Activated CD4-positive, alpha-beta T cell treated with anti-CD3 and anti-CD28 coated beads, Interleukin-2, Interleukin-6, amounts not matched to agents 100 ng/mL and 50 ng/mL, durations not matched to agents 16 hours and 8 hours (primary cell): ENCODE results near the gene PRSS33.

Experiments used
- DNase-seq: peaks from one replicate; pipeline ENCODE4 v3.0.0-alpha.2; 2020

PRSS33 gene

DNA sequence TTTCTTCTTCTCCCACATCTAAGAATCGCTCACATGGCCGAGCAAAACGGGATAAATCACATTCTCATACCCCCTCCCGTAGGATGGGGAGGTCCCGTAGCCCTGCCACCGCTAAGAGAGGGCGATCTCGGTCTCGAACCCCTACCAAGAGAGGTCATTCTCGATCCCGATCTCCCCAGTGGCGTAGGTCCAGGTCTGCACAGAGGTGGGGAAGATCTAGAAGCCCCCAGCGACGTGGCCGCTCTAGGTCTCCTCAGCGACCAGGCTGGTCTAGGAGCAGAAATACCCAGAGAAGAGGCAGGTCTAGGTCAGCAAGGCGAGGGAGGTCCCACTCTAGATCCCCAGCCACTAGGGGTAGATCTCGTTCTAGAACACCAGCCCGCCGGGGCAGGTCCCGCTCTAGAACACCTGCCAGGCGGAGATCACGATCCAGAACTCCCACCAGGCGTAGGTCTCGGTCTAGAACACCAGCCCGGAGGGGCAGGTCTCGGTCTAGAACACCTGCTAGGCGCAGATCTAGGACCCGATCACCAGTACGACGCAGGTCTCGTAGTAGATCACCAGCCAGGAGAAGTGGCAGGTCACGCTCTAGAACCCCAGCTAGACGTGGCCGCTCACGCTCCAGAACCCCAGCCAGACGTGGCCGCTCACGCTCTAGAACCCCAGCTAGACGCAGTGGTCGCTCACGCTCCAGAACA is 25.3 kb downstream of the PRSS33 start:
- DNase-seq, result no peak

DNA sequence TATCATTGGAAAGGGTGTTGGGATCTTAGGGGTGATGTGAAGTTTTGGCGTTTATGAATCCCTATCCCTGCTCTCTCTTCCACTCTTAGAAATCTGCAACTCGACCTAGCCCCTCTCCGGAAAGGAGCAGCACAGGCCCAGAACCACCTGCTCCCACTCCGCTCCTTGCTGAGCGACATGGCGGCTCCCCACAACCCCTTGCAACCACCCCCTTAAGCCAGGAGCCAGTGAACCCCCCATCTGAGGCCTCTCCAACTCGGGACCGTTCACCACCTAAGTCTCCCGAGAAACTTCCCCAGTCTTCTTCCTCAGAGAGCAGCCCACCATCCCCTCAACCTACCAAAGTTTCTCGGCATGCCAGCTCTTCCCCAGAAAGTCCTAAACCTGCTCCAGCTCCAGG is 25.9 kb downstream of the PRSS33 start:
- no peak for DNase-seq

DNA sequence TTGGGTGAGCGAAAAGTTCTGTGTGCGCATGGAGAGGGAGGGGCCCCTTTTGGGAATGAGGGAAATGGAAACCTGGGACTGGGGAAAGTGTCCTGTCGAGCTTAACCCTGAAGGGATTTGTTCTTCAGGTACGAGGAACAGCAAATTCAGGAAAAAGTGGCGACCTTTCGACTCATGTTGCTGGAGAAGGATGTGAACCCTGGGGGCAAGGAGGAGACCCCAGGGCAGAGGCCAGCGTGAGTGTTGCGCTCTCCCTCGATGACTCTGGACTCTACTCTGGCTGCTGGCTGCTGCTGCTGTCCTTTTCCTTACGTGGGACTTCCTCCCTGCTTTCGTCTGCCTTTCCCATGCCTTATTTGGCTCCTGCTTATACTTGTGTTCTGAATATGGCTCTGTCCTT is 30.0 kb downstream of the PRSS33 start:
- no peak for DNase-seq

DNA sequence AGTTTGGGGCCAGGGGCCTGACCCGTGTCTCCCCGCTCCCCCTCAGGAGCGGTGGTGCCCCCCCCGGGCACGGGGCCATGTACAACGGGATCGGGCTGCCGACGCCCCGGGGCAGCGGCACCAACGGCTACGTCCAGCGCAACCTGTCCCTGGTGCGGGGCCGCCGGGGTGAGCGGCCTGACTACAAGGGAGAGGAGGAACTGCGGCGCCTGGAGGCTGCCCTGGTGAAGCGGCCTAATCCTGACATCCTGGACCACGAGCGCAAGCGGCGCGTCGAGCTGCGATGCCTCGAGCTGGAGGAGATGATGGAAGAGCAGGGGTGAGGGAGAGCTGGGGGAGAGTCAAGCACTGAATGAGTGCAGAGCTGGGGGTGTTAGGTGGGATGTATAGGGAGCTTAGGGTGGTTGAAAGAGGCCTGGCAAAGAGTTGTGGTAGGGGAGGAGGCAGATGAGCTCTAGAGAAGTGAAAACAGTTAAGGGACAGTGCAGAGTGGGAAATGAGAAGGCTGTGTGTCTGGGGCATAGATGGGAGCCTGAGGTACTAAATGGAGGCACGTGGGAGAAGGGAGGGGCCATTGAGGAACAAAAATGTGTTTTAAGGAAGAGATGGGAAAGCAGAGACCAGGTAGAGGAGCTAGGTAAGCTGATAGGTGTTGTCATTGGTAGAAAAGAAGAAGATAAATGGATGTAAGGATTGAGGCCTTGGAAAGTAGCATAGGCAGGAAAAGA is 30.9 kb downstream of the PRSS33 start:
- no peak for DNase-seq

GRCh38 chr16:2755158-2755557 is 32.2 kb downstream of the PRSS33 start:
- DNase-seq, result no peak

GRCh38 chr16:2753733-2754020 is 33.7 kb downstream of the PRSS33 start:
- DNase-seq, result no peak

- DNase-seq, result peak; percentile 83
These were observed 34.3 kb downstream of the PRSS33 start for GRCh38 chr16:2752850-2753732.

GRCh38 chr16:2752035-2752849 is 35.1 kb downstream of the PRSS33 start, which contains the start of gene SRRM2:
Gene SRRM2 (plus strand): TSS chr16:2752638. CDS start chr16:2756365, 3,727 bp downstream.
- DNase-seq, result peak; percentile 97

DNA sequence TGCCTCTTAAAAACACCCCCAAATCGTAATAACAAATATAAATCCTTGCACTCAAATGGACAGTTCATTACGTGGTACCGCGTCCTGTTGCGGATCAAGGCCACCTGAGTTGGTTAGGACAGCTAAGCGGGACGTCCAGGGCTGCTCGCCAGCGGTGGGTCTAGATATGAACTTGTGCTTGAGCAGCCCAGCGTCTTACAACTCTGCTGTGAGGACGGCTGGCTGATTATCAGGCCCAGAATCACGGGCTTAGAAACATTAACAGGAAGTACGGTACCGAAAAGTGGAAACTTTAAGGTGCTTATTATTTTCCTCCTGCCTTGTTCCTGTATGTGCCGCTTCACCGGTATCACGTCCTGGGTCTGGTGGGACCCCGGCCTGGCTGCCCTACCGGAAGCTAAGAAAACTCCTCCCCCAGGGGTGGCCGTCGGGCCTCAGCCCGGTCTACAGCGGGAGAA is 35.8 kb downstream of the PRSS33 start:
- DNase-seq, result no peak

DNA sequence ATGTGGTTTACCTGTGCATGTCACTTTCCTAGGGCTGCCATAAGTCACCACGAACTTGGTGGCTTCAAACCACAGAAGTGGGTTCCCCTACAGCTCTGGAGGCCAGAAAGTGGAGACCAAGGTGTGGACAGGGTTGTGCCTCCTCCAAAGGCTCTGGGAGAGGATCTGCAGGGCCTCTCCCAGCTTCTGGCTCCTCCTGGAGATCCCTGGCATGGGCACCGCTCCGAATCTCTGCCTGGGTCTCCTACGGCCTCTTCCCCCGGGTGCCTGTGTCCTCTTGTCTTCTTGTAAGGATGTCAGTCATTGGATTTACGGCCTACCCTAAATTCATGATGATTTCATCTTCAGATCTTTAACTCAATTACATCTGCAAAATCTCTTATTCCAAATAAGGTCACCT is 37.4 kb downstream of the PRSS33 start:
- DNase-seq, result no peak

DNA sequence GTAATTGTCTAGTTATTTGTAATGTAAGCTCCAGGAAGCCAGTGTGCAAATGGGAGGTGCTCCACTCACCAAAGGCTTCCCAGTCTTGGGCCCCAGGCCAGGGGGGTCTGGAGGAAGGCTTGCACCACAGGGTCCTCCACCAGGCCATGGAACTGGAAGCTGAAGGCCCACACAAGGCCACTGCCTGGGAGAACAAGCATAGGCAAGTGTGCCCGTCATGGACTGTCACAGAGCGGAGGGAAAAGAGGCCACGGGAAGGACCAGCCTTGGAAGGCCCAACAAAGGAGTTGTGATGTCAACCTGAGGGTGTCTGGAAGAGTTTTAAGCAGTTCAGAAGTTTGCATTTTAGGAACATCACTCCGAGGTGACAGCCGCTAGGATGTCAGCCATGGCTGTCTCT is 37.9 kb downstream of the PRSS33 start:
- no peak for DNase-seq

GRCh38 chr16:2748757-2749455 is 38.5 kb downstream of the PRSS33 start:
- DNase-seq, result no peak

DNA sequence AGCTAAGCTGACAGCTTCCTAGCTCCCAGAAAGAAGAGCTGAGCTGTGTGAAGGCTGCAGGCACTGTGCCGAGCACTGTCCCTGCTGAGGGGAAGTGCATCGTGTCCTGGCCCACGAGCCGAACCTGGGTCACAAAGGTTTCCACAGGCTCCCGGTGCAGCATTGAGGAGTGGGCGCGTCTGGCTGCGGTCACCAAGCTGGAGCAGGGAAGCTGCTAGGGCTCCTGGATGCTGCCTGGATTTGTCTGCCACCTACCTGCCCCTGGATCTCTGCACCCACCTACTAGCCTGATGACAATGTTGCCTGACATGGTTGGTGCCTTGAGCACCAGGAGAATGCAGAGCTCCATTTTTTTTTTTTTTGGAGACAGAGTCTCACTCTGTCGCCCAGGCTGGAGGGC is 41.4 kb downstream of the PRSS33 start:
- no peak for DNase-seq

DNA sequence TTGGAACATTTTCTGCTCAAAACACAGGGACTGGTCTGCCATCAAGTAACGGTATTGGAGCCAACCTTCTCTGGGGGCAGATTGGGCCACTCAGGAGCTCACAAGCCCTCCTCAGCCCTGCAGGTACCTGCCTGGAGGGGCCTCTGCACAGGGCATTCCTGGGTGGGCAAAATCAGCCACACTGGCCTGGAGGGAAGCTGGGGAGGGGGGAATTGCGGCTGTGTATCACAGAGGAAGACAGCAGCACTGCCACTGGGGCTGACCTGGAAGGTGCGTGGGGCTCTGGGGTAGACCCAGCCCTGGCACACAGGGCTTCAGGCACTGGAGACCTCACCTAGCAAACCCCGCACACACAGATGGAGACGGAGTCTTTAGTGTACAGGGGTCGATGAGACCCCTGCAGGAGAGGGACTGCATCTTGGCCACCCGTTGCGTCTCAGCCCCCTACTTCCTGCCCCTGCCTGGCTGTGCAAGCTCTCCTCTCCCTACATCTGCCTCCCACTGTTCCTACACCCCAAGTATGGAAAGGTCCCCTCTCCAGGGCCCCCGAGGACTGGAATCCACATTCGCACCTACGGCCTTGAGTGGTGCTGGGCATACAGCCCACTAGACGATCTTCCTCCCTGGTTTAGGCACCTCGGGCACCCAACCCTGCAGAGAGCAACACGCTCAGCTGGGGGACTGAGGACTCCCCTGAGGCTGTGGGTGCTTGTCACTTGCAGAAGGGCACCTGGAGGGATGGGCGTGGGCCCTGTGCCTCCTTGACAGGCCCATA is 42.1 kb downstream of the PRSS33 start:
- no peak for DNase-seq

GRCh38 chr16:2744711-2745110 is 42.6 kb downstream of the PRSS33 start:
- no peak for DNase-seq

DNA sequence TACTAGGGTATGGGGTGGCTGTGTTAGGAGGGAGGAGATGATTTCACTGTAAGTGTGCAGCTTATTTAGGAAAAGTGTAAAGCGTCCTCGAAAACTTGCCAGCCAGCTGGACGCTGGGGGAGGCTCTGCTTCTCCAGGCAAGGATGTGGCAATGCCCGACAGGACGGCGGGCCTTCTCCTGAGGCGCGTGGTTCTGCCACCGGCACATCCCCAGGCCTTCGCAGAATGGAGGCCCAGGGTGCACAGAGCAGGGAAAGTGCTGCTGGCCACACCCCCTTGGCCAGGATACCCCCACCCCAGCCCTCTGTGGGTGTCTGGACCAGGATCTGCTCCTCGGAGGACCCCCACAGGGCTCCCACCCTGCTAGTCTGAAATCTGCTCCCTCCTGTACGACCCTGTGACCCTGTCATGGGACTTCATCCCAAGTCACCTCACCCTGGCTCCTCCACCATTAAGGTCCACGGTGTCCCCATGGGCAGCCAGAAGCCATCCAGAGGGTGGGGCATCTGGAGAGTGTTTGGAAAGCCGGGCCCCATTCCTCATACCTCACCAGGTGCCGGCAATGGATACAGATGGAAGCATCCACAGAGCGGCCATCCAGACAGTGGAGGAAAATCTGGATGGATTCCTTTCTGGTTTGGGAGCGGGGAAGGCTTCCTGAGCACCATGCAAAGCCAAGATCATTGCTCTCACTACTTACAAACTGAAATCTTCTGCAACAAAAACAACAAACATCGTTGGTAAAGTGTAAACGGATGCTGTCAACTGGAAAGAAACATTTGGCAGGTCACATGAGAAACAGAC is 44.2 kb downstream of the PRSS33 start:
- no peak for DNase-seq

- no peak for DNase-seq
These were observed 44.9 kb downstream of the PRSS33 start for GRCh38 chr16:2742323-2743006.

GRCh38 chr16:2741168-2741567 is 46.2 kb downstream of the PRSS33 start:
- no peak for DNase-seq

GRCh38 chr16:2740476-2740875 is 46.9 kb downstream of the PRSS33 start:
- DNase-seq, result no peak
